Hepatocyte (in vitro differentiated cells): ENCODE data around the gene PCCB. TPM values are rescaled to one million over a fixed set of nuclear protein-coding genes. Genes with fewer than 3 reads are reported as not detected.

ENCODE experiments used
- DNase-seq: peaks from one replicate; pipeline ENCODE4 v3.0.0-alpha.2; 2016; ENCODE audit warnings: low spot score
- H2AFZ ChIP-seq: fragments of 200-600 bp; sonication (generic); 2 replicates; pipeline ENCODE4 v1.6.0; 2016; ENCODE audit warnings: antibody characterized with exemption, mild to moderate bottlenecking
- H3K27ac ChIP-seq: fragments of 200-600 bp; sonication (generic); 2 replicates; pipeline ENCODE4 v1.5.1; 2016; ENCODE audit warnings: mild to moderate bottlenecking
- H3K27me3 ChIP-seq: fragments of 200-600 bp; sonication (generic); 2 replicates; pipeline ENCODE4 v1.6.1; 2016
- H3K36me3 ChIP-seq: fragments of 200-600 bp; sonication (generic); replicated peaks from 2 replicates; pipeline ENCODE4 v1.5.1; 2016; ENCODE audit warnings: low read depth; ENCODE audit not compliant: insufficient read depth
- H3K4me1 ChIP-seq: fragments of 200-600 bp; sonication (generic); 2 replicates; pipeline ENCODE4 v1.5.1; 2016; ENCODE audit warnings: mild to moderate bottlenecking, moderate library complexity; ENCODE audit not compliant: insufficient read depth
- H3K4me2 ChIP-seq: fragments of 200-600 bp; sonication (generic); 2 replicates; pipeline ENCODE4 v1.6.0; 2016
- H3K4me3 ChIP-seq: fragments of 200-600 bp; sonication (generic); 2 replicates; pipeline ENCODE4 v1.5.1; 2016; ENCODE audit warnings: mild to moderate bottlenecking
- H3K79me2 ChIP-seq: fragments of 200-600 bp; sonication (generic); 2 replicates; pipeline ENCODE4 v1.6.0; 2017; ENCODE audit warnings: mild to moderate bottlenecking
- H3K9me2 ChIP-seq: fragments of 200-600 bp; sonication (generic); replicated peaks from 2 replicates; pipeline ENCODE4 v1.6.0; 2017; ENCODE audit warnings: mild to moderate bottlenecking; ENCODE audit not compliant: insufficient read depth
- H3K9me3 ChIP-seq: fragments of 200-600 bp; sonication (generic); 2 replicates; pipeline ENCODE4 v1.5.1; 2016; ENCODE audit warnings: low read depth, mild to moderate bottlenecking
- H4K20me1 ChIP-seq: fragments of 200-600 bp; sonication (generic); 2 replicates; pipeline ENCODE4 v1.6.0; 2016; ENCODE audit warnings: mild to moderate bottlenecking; ENCODE audit not compliant: insufficient read depth, poor library complexity, severe bottlenecking
- CTCF ChIP-seq: fragments of 200-600 bp; sonication (generic); IDR thresholded peaks from 2 replicates; pipeline ENCODE4 v1.5.1; 2016; ENCODE audit warnings: antibody characterized with exemption, mild to moderate bottlenecking; ENCODE audit not compliant: poor library complexity
- EZH2 ChIP-seq: fragments of 200-600 bp; sonication (generic); IDR thresholded peaks from 2 replicates; pipeline ENCODE4 v1.6.1; 2016; ENCODE audit warnings: antibody characterized with exemption, mild to moderate bottlenecking, borderline replicate concordance
- EZH2phosphoT487 ChIP-seq: fragments of 200-600 bp; sonication (generic); IDR thresholded peaks from one replicate; pipeline ENCODE4 v1.6.1; 2018; ENCODE audit warnings: antibody characterized with exemption, mild to moderate bottlenecking, low read depth, moderate library complexity; ENCODE audit not compliant: unreplicated experiment, severe bottlenecking
- WGBS: methylation state at CpG from one replicate; pipeline ENCODE4 v1.1.6; 2016; ENCODE audit warnings: low lambda C conversion rate; ENCODE audit errors: missing lambda C conversion rate; 5-methylcytosine and 5-hydroxymethylcytosine counted together
- polyA plus RNA-seq: library from polyadenylated mRNA; unstranded; fragments of >200 nt; fragmentation: Nextera tagmentation; extraction: Ambion mirVana; gene quantifications from 2 replicates; pipeline ENCODE4 v1.2.1, GENCODE V29; 2016
- total RNA-seq: library from RNA; depleted of rRNA; stranded (reverse); fragments of >200 nt; gene quantifications from 2 replicates; pipeline ENCODE4 v1.2.3, GENCODE V29; 2014

Gene PCCB
- total and polyA plus RNA-seq, 2 experiments from 2014 or later: 32.0 to 52.7 TPM

- H3K4me1 ChIP-seq: peaks cover 16% of the 10 kb centered on the region
- H3K4me2 ChIP-seq: no peak overlapping the region
- no peaks in the 10 kb centered on the region for H3K79me2 ChIP-seq
- no peak for DNase-seq
- WGBS: 87% methylated on average over 5 of the region's 5 CpGs
- H3K9me2 ChIP-seq: no peaks in the 10 kb centered on the region
- H3K4me3 ChIP-seq: no peak overlapping the region
- H4K20me1 ChIP-seq: no peaks in the 10 kb centered on the region
- H3K36me3 ChIP-seq: no peaks in the 10 kb centered on the region
- no peak for TF ChIP-seq EZH2phosphoT487
- no peak for TF ChIP-seq CTCF
- no peak for TF ChIP-seq EZH2
- H3K9me3 ChIP-seq: no peaks in the 10 kb centered on the region
- H3K27me3 ChIP-seq: no peaks in the 10 kb centered on the region
- H3K27ac ChIP-seq: no peak overlapping the region
- H2AFZ ChIP-seq: no peak overlapping the region
Measured at GRCh38 chr3:136346486-136346885, 96.3 kb downstream of the PCCB start.

GRCh38 chr3:136350132-136350531 lies 100.0 kb downstream of the PCCB start:
- no peaks in the 10 kb centered on the region for H3K9me3 ChIP-seq
- no peaks in the 10 kb centered on the region for H3K27me3 ChIP-seq
- peaks cover 3% of the 10 kb centered on the region for H3K4me1 ChIP-seq
- H3K4me3 ChIP-seq: no peak overlapping the region
- H2AFZ ChIP-seq: no peak overlapping the region
- TF ChIP-seq EZH2: no peak
- no peak for TF ChIP-seq CTCF
- 88% methylated on average over 1 of the region's 1 CpG for WGBS
- H4K20me1 ChIP-seq: no peaks in the 10 kb centered on the region
- H3K9me2 ChIP-seq: no peaks in the 10 kb centered on the region
- H3K79me2 ChIP-seq: no peaks in the 10 kb centered on the region
- no peaks in the 10 kb centered on the region for H3K36me3 ChIP-seq
- H3K27ac ChIP-seq: no peak overlapping the region
- H3K4me2 ChIP-seq: peak overlapping the region; percentile 17
- peak; percentile 39 for DNase-seq

- no peaks in the 10 kb centered on the region for H4K20me1 ChIP-seq
- 70% methylated on average over 2 of the region's 2 CpGs for WGBS
- peaks cover 3% of the 10 kb centered on the region for H3K4me1 ChIP-seq
- no peaks in the 10 kb centered on the region for H3K9me2 ChIP-seq
- H2AFZ ChIP-seq: no peak overlapping the region
- TF ChIP-seq EZH2phosphoT487 (no peak), CTCF (no peak), EZH2 (no peak)
- no peak overlapping the region for H3K27ac ChIP-seq
- no peak overlapping the region for H3K4me3 ChIP-seq
- H3K79me2 ChIP-seq: no peaks in the 10 kb centered on the region
- H3K9me3 ChIP-seq: no peaks in the 10 kb centered on the region
- H3K36me3 ChIP-seq: no peaks in the 10 kb centered on the region
- peak overlapping the region; percentile 17 for H3K4me2 ChIP-seq
- DNase-seq: no peak
- no peaks in the 10 kb centered on the region for H3K27me3 ChIP-seq
Measured at GRCh38 chr3:136350557-136350956, 100.4 kb downstream of the PCCB start.

DNA sequence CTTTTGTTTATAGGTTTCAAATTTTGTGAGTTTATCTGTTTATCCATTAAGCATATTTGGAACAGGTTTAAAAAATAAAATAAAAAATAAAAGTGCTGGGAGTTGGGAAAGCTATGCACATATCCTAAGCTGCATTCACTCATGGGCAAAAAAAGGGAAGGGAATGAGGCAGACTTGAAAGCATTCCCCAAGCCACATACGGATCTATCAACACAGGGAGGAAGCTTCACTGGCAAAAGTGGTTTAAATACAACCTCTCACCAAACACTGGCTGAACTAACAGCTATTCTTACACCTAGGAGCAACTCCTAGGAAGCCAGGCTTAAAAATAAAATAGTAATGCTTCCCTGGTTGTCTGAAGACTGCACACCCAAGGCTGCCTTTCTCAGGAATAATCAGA lies 101.2 kb downstream of the PCCB start:
- Histone ChIP-seq H3K4me1 (peaks cover 3% of the 10 kb centered on the region), H2AFZ (no peak overlapping the region), H3K9me3 (no peaks in the 10 kb centered on the region), H3K36me3 (no peaks in the 10 kb centered on the region), H3K27ac (no peak overlapping the region), H3K27me3 (no peaks in the 10 kb centered on the region), H3K79me2 (no peaks in the 10 kb centered on the region), H3K9me2 (no peaks in the 10 kb centered on the region), H3K4me3 (no peak overlapping the region), H3K4me2 (no peak overlapping the region), H4K20me1 (no peaks in the 10 kb centered on the region)
- no peak for DNase-seq
- TF ChIP-seq EZH2: no peak
- no peak for TF ChIP-seq EZH2phosphoT487
- no peak for TF ChIP-seq CTCF
- 83% methylated on average over 1 of the region's 1 CpG for WGBS
